Occipital lobe (tissue), 2 donors: ENCODE data around the gene PRKCH. TPM values are rescaled to one million over a fixed set of nuclear protein-coding genes. Genes with fewer than 3 reads are reported as not detected.
A peak's percentile ranks its signal among the peaks of the same experiment; 100 is the strongest.

Experiments
- DNase-seq: peaks from one replicate; lab custom pipeline; 2025; lab: John Stamatoyannopoulos, UW
- total RNA-seq: library from RNA; depleted of rRNA; stranded (reverse); fragments of >200 nt; gene quantifications from one replicate; pipeline ENCODE4 v1.2.3, GENCODE V29; 2014

PRKCH gene
- total RNA-seq, 1 donor from 2014 or later = 21.2 TPM

- DNase-seq = no peak
Observed at GRCh38 chr14:61563162-61563511, 241.8 kb downstream of the PRKCH start.

- no peak for DNase-seq
Observed at GRCh38 chr14:61563880-61564617, 242.7 kb downstream of the PRKCH start.

DNA sequence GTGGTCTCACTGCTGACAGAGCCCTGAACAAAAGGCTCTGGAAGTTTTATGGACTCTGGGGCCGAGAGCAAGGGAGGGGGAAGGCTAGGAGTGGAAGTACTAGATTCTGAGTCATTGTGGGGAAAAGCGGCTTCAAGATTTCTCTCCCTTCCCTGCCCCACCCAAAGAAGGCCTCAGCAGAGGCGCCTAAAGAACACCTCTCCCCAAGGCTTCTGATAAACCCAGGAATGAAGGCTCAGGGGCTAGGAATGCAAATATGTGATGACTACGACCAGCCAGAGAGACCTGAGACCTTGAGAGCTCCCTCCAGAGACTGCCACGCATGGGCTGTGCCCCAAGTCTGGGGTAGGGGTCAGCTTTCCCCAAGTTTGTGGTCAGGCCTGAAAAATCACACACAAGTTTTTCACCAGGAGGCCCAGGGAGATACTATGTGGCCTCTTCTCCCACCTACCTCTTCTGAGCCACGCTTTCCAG is 243.3 kb downstream of the PRKCH start:
- no peak for DNase-seq

DNA sequence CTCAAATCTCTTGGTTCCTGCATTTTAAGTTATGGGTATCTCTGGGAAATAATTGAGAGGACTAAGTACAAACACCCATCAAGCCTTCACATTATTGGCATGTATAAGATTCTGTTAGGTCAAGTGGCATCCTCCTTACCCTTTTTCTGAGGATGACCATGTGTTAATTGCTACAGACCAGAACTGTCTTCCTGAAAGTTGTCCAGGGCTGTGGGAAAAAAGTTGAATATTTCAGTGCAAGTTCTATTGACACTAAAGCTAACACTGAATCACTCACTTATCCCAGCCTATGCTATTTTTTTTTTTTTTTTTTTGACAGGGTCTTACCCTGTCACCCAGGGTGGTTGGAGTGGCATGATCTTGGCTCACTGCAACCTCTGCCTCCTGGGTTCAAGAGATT is 243.8 kb downstream of the PRKCH start:
- DNase-seq = no peak

GRCh38 chr14:61565836-61566536 is 244.6 kb downstream of the PRKCH start:
- no peak for DNase-seq

GRCh38 chr14:61566537-61567225 is 245.3 kb downstream of the PRKCH start:
- DNase-seq = no peak

- DNase-seq = no peak
Observed at GRCh38 chr14:61567838-61568571, 246.6 kb downstream of the PRKCH start.

GRCh38 chr14:61568572-61569011 is 247.2 kb downstream of the PRKCH start:
- DNase-seq = peak; percentile 33

DNA sequence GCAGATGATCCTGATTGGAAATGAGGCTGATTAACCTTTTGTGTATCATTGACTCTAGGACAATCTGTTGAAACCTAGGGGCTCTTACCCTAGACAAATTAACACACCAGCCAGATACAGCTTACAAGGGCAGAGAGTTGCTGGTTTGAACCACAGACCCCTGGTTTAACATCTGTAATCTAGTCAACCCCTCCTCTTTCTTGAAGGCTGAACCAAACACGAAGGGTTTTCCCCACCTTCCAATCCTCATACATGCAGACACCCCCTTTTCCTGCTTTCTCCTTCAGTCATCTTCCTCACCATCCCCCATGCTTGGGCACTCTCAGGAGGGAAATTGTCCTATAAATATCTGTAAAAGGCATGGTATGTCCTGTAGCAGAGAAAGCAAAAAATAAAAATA is 247.9 kb downstream of the PRKCH start:
- no peak for DNase-seq

GRCh38 chr14:61569812-61570548 is 248.6 kb downstream of the PRKCH start:
- DNase-seq = no peak

DNA sequence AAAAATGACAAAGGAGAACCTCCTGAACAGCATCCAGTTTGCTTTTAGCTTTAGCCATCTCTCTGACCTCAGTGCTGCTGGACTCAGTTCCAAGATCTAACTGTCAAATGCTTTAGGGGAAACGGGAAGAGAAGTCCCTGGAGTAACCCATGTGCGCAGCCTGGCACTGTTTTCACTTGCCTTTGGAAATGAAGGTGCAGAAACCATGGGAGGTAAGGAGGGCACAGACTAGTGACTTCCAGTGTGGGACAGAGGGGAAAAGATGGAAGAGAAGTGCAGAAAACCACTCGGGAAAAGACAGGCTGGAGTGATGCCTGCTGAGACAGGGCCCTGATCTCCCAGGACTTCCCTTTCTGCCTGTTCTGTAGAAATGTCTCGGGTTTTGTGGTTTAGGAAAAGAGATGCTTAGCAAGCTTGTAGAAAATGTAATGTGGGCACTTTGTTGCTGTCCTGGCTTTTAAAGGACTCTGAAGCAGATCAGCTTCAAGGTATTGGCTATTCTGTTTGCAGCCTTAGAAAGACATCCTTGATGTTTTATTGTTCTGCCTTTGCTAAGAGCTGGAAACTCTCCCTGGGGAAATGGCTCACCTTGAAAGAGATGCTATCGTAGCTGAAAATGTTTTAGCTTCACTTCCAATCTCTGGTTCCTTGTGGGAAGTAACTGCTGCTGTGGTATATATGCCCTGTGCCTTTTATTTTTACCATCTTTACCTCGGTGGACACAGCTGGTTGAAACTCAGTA is 249.3 kb downstream of the PRKCH start:
- no peak for DNase-seq

- DNase-seq = no peak
Observed at GRCh38 chr14:61571917-61572316, 250.5 kb downstream of the PRKCH start.

GRCh38 chr14:61573321-61573720 is 251.9 kb downstream of the PRKCH start:
- no peak for DNase-seq

GRCh38 chr14:61573748-61574513 is 252.6 kb downstream of the PRKCH start:
- DNase-seq = no peak

DNA sequence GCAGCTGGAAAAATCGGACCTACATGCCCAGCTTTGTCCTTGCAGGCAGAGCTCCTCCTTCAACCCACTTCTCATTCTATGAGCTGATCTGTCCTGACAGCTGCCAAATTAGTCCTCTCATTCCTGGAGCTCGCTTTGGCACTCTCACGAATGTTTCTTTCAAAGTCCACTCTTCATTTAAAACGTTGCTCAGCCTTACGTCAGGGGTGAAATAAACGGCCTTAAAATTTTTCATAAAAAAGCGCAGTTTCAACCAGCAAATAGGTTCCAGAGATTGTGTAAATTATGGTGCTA is 253.1 kb downstream of the PRKCH start:
- no peak for DNase-seq

DNA sequence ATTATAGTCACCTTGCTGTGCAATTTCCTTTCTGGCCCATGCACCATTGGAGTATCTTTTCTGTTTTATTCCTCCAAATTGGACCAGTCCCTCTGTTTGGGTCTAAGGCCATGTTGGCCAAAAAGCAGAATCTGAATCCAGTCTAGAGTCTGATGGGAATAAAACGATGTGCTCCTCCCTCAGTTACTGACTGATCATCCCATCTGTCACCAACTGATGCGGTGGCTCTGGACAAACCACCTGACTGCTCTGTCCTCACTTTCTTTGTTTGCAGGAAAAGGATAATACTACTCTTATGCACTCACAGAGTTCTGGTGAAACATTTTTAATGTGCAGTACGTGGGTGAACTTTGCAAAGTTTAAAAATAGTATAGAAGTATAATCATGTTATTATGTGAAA is 253.7 kb downstream of the PRKCH start:
- DNase-seq = no peak

DNA sequence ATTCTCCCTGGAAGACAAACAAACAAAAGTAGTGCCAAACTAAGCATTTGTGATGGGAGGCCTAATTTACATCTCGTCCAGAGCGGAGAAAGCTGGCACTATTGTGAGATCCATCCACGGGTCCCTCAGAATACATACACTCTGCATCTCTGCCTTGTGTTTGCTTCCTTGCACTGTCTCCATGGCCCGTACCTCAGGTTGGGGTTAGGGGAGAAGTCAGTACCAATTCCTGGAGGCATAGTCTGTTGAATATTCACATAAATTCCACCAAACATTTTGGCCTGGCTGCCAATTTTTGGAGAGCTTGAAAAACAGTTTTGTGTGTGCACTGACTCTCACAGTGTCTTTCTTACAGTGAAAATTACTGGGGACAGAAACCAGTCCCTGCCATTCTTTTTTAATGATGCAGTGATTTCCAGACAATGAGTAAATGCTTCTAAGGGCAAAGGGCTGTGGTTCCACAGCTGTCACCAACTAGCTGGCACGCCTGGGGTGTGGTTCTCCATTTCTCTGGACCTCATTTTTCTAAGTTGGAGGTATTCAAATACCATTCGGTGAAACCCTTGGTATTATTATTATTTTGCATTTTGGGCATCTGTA is 254.3 kb downstream of the PRKCH start:
- no peak for DNase-seq

- DNase-seq = no peak
Observed at GRCh38 chr14:61577506-61577931, 256.1 kb downstream of the PRKCH start.

GRCh38 chr14:61578745-61579144 is 257.4 kb downstream of the PRKCH start:
- no peak for DNase-seq
